ENCODE data around the gene SNTB2.

DNA sequence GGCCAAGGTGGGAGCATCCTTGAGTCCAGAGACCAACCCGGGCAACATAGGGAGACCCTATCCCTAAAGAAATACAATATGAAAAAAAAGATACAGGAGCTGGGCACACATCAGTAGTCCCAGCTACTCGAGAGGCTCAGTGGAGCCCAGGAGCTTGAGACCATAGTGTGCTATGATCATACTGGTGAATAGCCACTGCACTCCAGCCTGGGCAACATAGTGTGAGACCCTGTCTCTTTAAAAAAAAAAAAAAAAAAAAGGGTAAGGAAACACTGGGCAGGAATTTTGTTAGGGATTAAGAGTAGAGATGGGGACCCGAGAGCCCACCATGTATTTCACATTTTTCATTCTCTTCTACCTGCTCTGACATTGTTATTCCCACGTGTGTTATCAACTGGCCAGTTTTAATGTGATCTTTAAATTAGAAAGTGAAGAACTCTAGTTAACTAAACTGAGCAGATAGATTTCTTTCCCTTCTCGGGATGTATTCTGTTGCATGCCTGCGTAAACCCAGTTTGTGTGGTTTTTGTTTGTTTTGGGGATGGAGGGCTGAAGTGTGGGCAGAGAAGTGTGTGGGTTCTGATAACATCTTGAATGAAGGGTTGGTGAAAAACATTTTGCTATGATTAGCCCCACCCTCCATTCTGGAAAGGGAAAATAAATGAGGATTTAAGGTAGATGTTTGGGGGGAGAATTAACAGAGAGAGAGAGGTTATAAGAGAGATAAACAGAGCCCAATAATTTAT, 17.2 kb upstream of the SNTB2 start:
- no peak for TF ChIP-seq POLR2A (IDR thresholded peaks at IDR 0.05)
- TF ChIP-seq, protein P1, sequence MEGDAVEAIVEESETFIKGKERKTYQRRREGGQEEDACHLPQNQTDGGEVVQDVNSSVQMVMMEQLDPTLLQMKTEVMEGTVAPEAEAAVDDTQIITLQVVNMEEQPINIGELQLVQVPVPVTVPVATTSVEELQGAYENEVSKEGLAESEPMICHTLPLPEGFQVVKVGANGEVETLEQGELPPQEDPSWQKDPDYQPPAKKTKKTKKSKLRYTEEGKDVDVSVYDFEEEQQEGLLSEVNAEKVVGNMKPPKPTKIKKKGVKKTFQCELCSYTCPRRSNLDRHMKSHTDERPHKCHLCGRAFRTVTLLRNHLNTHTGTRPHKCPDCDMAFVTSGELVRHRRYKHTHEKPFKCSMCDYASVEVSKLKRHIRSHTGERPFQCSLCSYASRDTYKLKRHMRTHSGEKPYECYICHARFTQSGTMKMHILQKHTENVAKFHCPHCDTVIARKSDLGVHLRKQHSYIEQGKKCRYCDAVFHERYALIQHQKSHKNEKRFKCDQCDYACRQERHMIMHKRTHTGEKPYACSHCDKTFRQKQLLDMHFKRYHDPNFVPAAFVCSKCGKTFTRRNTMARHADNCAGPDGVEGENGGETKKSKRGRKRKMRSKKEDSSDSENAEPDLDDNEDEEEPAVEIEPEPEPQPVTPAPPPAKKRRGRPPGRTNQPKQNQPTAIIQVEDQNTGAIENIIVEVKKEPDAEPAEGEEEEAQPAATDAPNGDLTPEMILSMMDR (IDR thresholded peaks at IDR 0.05): no peak
- TF ChIP-seq POLR2AphosphoS5 (IDR thresholded peaks at IDR 0.05): no peak
- TF ChIP-seq EP300 (IDR thresholded peaks at IDR 0.05): no peak
